Measurements from ENCODE around the gene PMEPA1. TPM values are rescaled to one million over a fixed set of nuclear protein-coding genes. Genes with fewer than 3 reads are reported as not detected.

Gene PMEPA1
- total and polyA plus RNA-seq, 2 donors (not counting 3 experiments of a cell fraction or from before 2014, with no cell fraction given), result 31.6 to 33.2 TPM

GRCh38 chr20:57648878-57649616 lies 60.8 kb downstream of the PMEPA1 start:
- H3K4me1 ChIP-seq (ENCODE audit: control insufficient read depth, extremely low read depth, insufficient read depth, low read length), result no peaks in the 10 kb centered on the region
- H3K9me1 ChIP-seq (replicated peaks; ENCODE audit: control insufficient read depth, extremely low read depth, insufficient read depth, low read length), result no peaks in the 10 kb centered on the region
- intact Hi-C loops (cut with micrococcal nuclease), result no loop called here
- H3K9ac ChIP-seq (replicated peaks; ENCODE audit: extremely low read depth, insufficient read depth, low read length), result no peak overlapping the region
- H3K27ac ChIP-seq (ENCODE audit: insufficient read depth, low read depth, low read length), result no peak overlapping the region
- H3K9me3 ChIP-seq (replicated peaks; ENCODE audit: control insufficient read depth, insufficient read depth, low read length), result no peaks in the 10 kb centered on the region
- FAIRE-seq (no peak), DNase-seq (ENCODE audit: low read depth, low spot score) (no peak)
- BruUV-seq (replicated peaks), result no TSS peak
- ChIA-PET CTCF (interaction anchor here (1.5 to 1.6 kb wide), 2 partner anchors 26 to 531 kb away, joined by 4 to 6 read pairs; no protein-coding TSS in a partner anchor), POLR2A (no interaction called here)
- peaks cover 3 to 16% of the 10 kb centered on the region in 2 experiments for H3K36me3 ChIP-seq (ENCODE audit: control insufficient read depth in 2 of 2, extremely low read depth in 1 of 2, insufficient read depth in 2 of 2, low read length in 2 of 2)
- dilution Hi-C loops (cut with MboI; ENCODE audit: extremely low pct_ligation_motif_present, low sequenced_read_pairs), result loop anchor here (25.0 kb wide), 1 partner anchor 438 kb away; no protein-coding TSS in a partner anchor
- no peak overlapping the region for H3K4me2 ChIP-seq (ENCODE audit: insufficient read depth, low read length)
- no peak overlapping the region for H2AFZ ChIP-seq (ENCODE audit: low read depth, low read length)
- H3K4me3 ChIP-seq (replicated peaks in 1 of 3; ENCODE audit: insufficient read depth in 1 of 3, low read depth in 1 of 3, low read length in 3 of 3), result no peak overlapping the region
- TF ChIP-seq MYC (IDR thresholded peaks at IDR 0.05; ENCODE audit: low read depth, low read length), result no peak
- TF ChIP-seq FOS (IDR thresholded peaks at IDR 0.05; ENCODE audit: borderline replicate concordance, insufficient read depth, low read length), result no peak
- TF ChIP-seq POLR2AphosphoS5 (IDR thresholded peaks at IDR 0.05; ENCODE audit: insufficient read depth, low read depth, low read length), result no peak
- TF ChIP-seq MAX (IDR thresholded peaks at IDR 0.05; ENCODE audit: insufficient read depth, insufficient read length), result no peak
- no peak for TF ChIP-seq POLR2A (IDR thresholded peaks at IDR 0.05; ENCODE audit: low read depth, low read length)
- TF ChIP-seq GATA2 (IDR thresholded peaks at IDR 0.05; ENCODE audit: insufficient read depth, insufficient read length, low read depth, low read length), result no peak
- no peak for TF ChIP-seq EZH2 (IDR thresholded peaks at IDR 0.05; ENCODE audit: borderline replicate concordance, low read depth, low read length, severe bottlenecking)
- no peak for TF ChIP-seq CTCF (IDR thresholded peaks at IDR 0.05; ENCODE audit: extremely low read depth in 1 of 2, insufficient read depth in 1 of 2, low read depth in 1 of 2, low read length in 2 of 2)
- no peak for TF ChIP-seq JUN (IDR thresholded peaks at IDR 0.05; ENCODE audit: borderline replicate concordance, insufficient read depth, insufficient read length, low read depth)
- no peaks in the 10 kb centered on the region for H4K20me1 ChIP-seq (replicated peaks; ENCODE audit: control insufficient read depth, extremely low read depth, insufficient read depth, low read length)
- H3K27me3 ChIP-seq (ENCODE audit: control insufficient read depth in 2 of 2, insufficient read depth in 2 of 2, low read length in 2 of 2), result no peaks in the 10 kb centered on the region
- H3K79me2 ChIP-seq (ENCODE audit: control insufficient read depth, insufficient read depth, low read length), result no peaks in the 10 kb centered on the region

Measured in endothelial cell of umbilical vein (primary cell).